Skeletal muscle cell (primary cell): Measurements from ENCODE around the gene ZBTB47.

Experiments used
- DNase-seq: peaks from one replicate; pipeline ENCODE4 v3.0.0-alpha.2; 2010; ENCODE audit warnings: low read depth
- H3K4me3 ChIP-seq: 2 replicates; pipeline ENCODE4 v1.5.1; 2011; ENCODE audit warnings: low read depth, mild to moderate bottlenecking, control low read depth, low read length, moderate library complexity

The ZBTB47 gene

DNA sequence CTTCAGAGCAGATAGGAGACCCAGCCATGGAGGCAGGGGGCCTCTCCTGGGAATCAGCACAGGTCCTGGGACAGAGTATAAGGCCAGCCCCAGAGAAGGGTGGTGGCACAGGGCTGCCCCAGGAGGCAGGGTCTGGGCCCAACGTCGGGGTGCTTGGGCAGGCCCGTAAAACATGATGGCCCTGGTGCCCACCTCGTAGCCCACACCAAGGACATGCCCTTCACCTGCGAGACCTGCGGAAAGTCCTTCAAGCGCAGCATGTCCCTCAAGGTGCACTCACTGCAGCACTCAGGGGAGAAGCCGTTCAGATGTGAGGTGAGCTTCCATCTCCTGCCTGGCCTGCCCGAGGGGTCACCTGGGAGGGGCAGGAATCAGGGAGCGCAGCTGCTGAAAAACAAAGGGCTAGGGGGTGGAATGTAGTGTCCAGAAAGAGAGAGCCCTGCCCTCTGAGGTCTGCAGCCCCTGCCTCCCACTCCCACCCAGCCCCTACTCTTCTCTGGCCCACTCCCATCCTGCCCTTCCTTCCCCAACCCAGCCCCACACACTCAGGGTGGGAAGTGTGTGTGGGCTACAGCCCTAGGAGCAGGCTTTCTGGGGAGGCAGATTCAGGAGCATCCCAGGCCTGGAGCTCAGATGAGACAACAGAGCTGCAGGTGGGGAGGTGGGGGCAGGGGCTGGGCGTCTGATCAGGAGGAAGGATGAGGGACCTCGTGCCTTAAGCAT, 9.5 kb downstream of the ZBTB47 start:
- no peak for DNase-seq
- H3K4me3 ChIP-seq = no peak overlapping the region

DNA sequence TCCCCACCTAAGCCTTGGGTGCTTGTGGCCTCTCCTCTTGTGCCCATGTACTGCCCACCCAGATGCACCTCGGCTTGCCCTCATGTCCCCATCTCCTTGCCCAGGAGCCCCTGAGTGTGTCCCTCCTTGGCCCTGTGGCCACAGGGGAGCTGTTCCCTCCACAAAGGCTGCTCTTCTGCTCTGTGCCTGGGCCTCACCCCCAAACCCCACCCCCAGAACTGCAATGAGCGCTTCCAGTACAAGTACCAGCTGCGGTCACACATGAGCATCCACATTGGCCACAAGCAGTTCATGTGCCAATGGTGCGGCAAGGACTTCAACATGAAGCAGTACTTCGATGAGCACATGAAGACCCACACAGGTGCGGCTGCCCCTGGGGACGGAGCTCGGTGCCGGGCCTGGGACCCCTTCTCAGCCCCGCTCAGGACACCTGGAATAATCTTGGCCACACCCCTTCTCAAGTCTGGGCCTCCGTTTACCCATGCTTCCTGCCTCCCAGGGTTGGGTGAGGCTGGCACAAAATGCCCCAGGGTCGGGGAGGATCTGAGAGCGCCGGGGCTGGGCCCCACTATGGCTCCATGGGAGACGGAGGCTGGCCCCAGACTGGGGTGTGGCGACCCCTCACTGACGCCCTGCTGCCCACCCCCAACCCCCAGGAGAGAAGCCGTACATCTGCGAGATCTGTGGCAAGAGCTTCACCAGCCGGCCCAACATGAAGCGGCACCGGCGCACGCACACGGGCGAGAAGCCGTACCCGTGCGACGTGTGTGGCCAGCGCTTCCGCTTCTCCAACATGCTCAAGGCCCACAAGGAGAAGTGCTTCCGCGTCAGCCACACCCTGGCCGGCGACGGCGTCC, 10.3 kb downstream of the ZBTB47 start:
- no peak for DNase-seq
- no peak overlapping the region for H3K4me3 ChIP-seq

DNA sequence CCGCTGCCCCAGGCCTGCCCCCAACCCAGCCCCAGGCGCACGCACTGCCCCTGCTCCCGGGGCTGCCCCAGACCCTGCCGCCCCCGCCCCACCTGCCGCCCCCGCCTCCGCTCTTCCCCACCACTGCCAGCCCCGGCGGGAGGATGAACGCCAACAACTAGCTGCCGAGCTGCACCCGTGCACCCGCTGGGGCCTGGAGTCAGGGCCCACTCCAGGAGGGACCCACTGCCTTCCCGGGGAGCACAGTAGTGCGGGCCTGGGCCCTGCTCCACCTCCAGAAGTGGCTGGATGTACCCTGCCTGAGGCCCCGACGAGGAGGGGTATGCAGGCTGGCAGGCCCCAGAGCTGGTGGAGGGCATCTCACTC, 10.9 kb downstream of the ZBTB47 start:
- DNase-seq = no peak
- no peak overlapping the region for H3K4me3 ChIP-seq

DNA sequence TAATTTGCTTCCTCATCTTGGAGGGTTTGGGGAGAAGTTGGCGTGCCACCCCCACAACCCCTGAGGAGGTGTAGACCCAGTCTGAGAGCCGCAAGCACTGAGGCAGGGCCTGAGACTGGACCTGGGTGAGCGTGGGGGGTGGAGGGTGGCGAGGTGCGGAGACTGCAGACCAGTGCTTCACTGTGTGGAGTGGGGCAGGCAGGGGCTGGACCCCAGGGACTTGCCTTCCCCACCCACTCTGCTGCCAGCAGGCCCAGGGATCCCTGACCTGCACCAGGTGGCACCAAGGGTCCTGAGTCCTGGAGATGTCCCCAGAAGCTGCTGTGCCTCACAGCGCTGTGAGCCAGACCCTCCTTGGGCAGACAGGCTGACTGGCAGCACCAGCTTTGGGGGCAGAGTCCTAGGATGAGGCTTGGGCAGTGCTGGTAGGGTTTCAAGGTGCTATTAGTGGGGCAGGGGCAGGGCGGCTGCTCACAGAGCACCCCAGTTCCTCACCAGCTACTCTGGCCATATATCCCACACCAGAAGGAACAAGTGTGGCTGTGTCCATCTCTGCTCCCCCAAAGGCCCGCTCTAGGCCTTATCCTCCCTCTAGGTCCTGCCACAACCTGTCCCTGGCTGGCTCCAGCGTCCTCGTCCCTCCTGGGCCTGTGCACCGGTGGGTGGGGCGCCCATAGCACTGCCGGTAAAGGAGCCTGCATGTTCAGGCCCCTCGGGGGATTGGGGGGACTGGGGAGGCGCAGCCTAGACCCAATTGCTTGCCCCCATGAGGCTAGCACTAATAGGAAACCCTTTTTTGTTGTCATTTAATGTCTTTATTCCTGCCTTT, 11.8 kb downstream of the ZBTB47 start:
- DNase-seq = no peak

DNA sequence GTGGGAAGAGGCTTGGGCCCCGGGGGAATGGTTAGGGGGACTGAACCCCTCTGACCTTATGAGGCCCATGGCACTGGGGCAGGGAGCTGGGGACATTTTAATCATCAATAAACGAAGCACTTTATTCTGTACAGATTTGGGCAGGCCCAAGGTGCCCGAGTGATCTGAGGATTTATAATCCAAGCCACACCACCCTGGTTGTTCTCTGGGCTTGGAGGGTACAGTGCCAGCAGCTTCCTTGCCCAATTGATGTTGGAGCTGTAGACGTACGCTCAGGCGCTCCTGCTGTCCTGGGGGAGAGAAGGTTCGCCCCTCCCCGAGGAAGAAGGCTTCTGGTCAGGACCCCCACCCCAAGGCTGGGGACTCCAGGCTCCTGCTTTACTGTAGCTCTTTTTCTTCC, 12.5 kb downstream of the ZBTB47 start:
- no peak for DNase-seq
- no peak overlapping the region for H3K4me3 ChIP-seq

More for the DNA sequence above, 11.8 kb downstream of the ZBTB47 start:
- H3K4me3 ChIP-seq = no peak overlapping the region

DNA sequence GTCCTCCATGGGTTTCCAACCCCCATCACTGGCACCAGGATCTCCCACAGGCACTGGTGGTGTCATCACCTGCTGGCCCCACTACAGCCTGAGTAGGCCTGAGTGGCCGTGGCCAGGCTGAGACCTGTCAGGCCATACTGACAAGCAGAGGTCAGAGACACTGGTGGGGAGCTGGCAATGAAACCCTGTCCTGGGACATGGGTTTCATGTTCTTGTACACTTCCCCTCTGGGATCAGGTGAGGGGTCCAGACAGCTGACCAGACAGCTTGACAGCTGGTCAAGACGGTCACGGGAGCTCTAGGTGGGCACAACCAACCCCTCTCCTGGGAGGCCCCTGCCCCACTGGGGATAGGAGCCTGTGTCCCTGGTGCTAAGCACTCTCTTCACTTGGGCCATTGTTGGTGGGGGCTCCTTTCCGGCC, 13.1 kb downstream of the ZBTB47 start:
- no peak for DNase-seq
- H3K4me3 ChIP-seq = no peak overlapping the region

DNA sequence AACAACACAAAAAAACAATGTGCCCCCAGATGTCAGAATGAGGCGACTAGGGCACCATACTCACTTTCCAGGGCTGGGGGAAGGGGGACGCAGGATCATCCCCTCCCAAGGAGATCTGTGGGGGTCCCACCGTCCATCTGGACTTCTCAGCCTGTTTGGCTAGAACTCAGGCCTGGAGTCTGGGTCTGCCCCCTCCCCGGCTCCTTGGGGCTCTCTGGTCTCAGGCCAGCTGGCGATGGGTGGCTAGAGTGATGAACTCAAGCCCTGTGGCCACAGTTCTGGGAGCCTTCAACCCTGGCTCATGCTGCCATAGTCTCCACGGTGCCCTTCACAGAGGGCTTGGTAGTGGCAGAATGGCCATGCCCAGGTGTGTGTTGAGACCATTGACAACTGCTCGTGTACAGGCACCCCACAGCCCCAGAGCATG, 13.6 kb downstream of the ZBTB47 start:
- DNase-seq = no peak

DNA sequence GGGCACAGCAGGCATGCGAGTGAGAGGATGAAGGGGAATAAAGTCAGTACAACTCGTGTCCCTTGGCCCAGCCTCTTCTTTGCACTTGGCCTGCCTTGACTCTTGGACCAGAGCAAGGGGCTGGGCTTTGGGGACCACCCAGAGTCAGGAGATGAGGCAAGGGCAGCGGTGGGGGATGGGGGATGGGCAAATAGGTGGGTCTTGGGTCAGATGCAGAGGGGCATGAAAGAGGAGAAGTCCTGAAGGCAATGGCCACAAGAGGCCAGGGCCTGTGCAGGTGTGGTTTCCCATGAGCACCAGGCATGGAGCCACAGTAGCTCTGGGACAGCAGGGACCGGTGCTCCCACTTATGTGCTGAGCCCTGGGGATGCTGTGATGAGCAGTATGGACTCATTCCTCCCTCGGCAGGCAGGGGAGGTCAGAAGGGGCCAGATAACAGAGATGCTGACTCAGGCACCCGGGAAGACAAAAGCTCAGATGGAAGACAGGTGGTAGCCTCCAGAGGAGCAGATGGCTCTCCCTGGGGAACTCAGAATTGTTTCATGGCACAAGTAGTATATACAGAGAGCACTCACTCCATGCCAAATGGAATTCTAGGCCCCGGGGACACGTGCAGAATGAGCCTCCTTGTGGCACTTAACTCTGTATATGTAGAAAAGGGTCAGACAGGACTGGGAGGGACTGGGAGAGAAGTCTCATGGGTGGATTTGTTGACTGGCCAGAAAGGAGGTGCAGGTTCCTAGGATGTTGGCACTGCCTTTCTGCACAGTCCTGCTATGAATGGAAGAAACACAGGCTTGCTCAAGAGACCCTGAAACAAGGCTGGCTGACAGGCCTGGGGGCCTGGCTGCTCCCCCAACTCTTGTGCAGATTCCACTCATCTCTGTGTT, 14.3 kb downstream of the ZBTB47 start:
- DNase-seq = no peak
- H3K4me3 ChIP-seq = no peak overlapping the region

More for the DNA sequence above, 13.6 kb downstream of the ZBTB47 start:
- no peak overlapping the region for H3K4me3 ChIP-seq

DNA sequence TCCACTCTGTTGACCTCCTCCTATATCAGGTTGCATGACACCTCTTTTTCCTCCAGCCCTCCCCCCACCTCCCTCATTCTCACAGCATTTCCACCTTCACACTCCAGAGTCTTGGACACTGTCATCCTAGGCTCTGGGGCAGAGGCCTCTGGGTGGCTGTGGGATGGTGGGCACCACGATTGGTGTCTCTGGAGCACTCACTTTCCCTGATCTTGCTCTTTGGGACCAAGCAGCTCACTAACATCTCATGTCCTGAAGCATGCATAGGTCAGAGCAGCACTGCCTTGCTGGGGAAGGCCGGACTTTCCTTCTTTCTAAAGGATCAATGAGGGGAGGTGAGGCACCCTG, 14.9 kb downstream of the ZBTB47 start:
- DNase-seq = no peak
- no peak overlapping the region for H3K4me3 ChIP-seq

DNA sequence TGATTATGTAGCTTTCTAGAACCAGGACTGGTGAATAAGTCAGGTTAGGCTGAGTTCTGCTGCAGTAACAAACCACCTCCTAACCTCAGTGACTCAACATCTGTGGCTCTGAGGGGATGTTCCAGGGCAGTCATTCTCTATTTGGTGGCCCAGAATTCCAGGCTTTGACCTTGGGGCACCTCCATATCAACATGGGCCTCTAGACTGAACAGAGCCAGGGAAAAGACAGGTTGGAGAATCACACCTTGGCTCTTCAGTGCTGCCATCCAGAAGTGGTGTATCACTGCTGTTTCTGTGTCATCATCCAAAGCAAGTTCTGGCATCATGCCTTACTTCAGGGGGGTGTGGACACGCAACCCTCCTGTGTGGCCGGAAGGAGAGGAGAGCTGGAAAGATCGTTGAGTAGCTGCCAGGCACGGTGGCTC, 15.3 kb downstream of the ZBTB47 start:
- no peak for DNase-seq
- no peak overlapping the region for H3K4me3 ChIP-seq

DNA sequence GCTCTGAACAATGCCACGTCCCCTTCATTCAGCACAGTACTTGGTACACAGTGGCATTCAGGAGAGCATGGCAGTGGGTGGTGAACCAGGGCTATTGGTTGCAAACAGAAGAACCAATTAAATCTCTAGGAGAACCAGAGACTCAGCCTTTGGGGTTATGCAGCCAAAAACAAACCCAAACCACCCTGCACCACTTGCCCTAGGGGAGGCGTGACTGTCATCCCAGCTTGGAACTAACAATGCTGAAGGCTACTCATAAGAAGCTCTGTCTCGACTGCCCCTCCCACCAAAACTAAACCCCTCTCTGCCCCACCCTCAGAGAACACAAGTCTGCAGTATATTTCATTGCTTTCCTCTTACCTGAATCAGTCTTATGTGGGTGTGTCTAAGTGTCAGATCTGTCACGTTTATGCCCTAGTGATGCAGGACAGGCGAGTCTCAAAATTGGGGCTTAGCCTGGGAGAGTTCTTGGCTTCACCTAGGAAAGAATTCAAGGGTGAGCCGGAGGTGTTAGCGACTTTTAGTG, 16.6 kb downstream of the ZBTB47 start:
- DNase-seq = no peak

DNA sequence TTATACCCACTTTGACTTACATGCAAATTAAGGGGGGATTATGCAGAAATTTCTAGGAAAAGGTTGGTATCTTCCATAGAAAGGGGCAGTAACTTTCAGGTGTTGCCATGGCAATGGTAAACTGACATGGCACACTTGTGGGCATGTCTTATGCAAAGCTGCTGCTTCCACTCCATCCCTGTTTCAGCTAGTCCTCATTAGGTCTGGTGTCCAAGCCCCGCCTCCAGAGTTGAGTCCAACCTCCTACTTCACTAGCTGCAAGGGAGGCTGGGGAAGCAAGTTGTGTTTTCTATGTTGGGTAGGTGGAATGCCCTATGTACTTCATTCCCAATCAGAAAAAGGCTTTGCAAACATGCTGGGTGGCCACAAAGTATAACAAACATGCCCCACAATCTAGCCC, 17.2 kb downstream of the ZBTB47 start:
- H3K4me3 ChIP-seq = no peak overlapping the region
- DNase-seq = no peak

More for the DNA sequence above, 16.6 kb downstream of the ZBTB47 start:
- no peak overlapping the region for H3K4me3 ChIP-seq

DNA sequence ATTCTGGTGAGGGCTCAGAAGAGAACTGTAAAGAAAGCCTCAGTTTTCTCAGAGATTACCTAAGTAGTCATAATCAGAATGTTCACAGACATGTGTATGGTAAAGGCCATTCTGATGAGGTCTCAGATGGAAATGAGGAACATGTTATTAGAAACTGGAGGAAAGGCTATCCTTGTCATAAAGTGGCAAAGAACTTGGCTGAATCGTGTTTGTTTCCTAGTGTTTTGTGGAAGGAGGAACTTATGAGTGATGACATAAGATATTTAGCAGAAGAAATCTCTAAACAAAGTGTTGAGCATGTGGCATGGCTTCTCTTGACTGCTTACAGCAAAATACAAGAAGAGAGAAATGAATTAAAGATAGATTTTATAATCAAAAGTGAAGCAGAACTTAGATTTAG, 19.0 kb downstream of the ZBTB47 start:
- DNase-seq = no peak
- no peak overlapping the region for H3K4me3 ChIP-seq

DNA sequence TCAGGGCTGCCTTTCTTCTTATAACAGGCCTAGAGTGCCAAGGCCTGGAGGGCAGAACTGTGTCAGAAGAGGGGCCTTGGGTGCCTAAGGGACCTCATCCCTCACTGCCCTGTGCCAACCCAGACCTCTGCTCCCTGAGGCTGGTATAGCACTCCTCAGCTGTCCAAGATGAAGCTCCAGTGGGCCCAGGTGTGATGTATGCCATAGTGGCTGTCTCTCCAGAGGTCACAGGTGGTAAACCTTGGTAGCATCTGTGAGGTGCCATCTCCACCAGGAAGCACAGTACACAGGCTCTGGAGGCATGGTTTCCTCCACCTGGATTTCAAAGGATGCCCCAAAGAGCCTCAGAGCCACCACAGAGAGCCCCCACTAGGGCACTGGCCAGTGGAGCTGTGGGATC, 19.6 kb downstream of the ZBTB47 start:
- no peak overlapping the region for H3K4me3 ChIP-seq
- DNase-seq = no peak

DNA sequence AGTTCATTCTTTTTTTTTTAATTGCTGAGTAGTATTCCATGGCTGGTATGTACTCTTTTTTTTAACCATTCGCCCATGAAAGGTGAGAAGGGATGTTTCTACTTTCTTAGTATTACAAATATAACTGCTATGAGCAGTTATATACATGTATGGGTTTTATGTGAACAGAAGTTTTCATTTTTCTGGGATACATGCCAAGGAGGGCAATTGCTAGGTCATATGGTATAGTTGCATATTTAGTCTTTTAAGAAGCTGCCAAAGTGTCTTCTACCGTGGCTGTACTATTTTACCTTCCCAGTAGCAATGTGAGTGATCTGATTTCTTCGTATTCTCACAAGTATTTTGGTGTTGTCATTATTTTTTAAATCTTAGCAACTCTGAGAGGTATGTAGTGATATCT, 20.6 kb downstream of the ZBTB47 start:
- DNase-seq = no peak
- H3K4me3 ChIP-seq = no peak overlapping the region

DNA sequence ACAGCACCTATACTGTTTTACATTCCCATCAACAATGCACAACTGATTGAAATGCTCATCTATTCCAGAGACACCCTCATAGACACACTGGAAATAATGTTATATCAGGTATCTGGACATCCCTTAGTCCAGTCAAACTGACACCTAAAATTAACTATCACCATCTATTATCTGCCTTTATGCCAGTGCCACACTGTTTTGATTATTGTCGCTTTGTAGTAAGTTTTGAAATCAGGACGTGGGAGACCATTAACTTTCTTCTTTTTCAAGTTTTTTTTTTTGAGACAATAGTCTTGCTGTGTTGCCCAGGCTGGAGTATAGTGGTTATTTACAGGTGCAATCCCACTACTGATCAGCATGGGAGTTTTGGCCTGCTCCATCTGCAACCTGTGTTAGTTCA, 22.4 kb downstream of the ZBTB47 start:
- DNase-seq = no peak
- no peak overlapping the region for H3K4me3 ChIP-seq

DNA sequence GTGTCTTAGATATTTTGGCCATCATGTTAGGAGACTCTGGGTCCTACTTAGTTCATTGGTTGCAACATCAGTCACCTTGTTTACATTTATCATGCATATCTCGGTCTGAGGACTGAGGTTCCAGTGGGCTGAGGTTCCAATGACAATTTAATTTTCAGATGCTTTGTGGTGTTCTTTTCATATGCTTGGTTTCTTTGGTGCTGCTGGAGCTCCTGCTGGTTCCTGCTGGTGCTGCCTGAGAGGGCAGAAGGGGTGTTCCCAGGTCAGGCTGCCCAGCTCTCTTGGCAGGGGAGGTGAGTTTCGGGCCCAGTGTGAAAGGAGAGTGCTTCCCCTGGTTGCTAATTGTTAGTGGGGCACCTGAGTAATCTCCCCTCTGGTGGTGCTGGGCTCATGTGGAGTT, 24.9 kb downstream of the ZBTB47 start:
- DNase-seq = no peak
- no peak overlapping the region for H3K4me3 ChIP-seq

DNA sequence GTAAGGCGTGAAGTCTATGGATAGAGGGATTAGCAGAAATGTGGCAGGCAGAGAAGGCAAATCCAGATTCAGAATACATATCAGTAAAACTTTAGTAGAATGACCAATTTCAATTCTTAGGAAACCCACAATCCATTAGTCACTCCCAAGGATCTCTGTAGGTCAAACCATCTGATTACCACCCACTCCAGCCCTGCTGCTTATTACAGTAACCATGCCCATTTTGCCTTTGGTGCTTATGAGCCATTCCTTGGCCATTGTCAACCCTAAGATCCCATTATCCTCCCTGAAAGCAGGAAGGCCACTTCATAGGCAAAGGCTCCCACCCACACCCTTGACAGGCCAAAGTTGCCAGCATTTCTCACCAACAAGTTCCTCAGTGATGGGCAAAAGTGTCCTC, 26.8 kb downstream of the ZBTB47 start:
- peak; percentile 19 for DNase-seq
- no peak overlapping the region for H3K4me3 ChIP-seq

DNA sequence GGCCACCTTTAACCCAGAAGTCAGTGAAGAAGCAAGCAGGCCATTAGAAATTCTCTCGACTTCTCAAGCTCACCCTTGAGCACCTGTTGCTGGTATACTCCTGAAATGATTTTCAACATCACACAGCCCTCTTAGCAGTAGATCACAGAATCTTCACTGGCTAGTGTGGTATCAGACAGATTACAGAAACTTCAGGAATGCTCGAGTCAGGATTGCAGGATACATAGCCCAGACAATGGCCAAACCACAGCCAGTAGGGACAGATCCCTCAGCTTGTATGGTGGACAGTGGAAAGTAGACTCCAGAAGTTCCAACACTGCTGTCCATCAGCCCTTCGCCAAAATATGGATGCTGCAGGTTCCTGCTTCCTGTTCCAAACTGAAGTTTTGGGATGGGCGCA, 27.3 kb downstream of the ZBTB47 start:
- no peak overlapping the region for H3K4me3 ChIP-seq
- DNase-seq = no peak
